ENCODE data around the gene FLNB.

DNA sequence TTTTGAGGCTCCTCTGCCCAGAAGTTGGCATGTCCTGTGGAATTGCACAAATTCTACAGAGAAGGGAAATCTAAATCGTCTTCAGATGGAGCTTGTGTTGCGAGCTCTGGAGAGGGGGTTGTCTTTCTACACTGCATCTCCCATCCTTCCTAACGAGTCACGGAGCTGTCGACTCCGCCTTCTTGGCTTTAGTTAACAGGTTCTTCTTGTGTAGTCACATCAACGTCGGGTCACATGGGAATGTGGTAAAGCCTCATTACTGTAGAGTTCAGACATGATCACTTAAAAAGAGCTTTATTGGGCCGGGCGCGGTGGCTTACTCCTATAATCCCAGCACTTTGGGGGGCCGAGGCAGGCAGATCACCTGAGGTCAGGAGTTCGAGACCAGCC lies 142.6 kb downstream of the FLNB start:
- TF ChIP-seq, protein P1, sequence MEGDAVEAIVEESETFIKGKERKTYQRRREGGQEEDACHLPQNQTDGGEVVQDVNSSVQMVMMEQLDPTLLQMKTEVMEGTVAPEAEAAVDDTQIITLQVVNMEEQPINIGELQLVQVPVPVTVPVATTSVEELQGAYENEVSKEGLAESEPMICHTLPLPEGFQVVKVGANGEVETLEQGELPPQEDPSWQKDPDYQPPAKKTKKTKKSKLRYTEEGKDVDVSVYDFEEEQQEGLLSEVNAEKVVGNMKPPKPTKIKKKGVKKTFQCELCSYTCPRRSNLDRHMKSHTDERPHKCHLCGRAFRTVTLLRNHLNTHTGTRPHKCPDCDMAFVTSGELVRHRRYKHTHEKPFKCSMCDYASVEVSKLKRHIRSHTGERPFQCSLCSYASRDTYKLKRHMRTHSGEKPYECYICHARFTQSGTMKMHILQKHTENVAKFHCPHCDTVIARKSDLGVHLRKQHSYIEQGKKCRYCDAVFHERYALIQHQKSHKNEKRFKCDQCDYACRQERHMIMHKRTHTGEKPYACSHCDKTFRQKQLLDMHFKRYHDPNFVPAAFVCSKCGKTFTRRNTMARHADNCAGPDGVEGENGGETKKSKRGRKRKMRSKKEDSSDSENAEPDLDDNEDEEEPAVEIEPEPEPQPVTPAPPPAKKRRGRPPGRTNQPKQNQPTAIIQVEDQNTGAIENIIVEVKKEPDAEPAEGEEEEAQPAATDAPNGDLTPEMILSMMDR (IDR thresholded peaks at IDR 0.05; ENCODE audit: low read length): no peak
- TF ChIP-seq EZH2 (IDR thresholded peaks at IDR 0.05; ENCODE audit: borderline replicate concordance, low read length): no peak
